Liver (tissue), 9 donors: Measurements from ENCODE around the gene CKAP5. TPM values are rescaled to one million over a fixed set of nuclear protein-coding genes. Genes with fewer than 3 reads are reported as not detected.

ENCODE experiments used
- DNase-seq: peaks from one replicate; pipeline ENCODE4 v3.0.0-alpha.2; 2017; ENCODE audit warnings: low spot score
- H3K27ac ChIP-seq, 2 donors: one replicate each; pipeline ENCODE4 v1.7.0; 2013; ENCODE audit warnings: inconsistent platforms in 2 of 2, low read length in 2 of 2, control low read depth in 1 of 2, low read depth in 1 of 2, mild to moderate bottlenecking in 1 of 2
- H3K27me3 ChIP-seq, 4 donors: one replicate each; pipeline versions ENCODE4 v1.6.1 to v1.7.0; 2013; ENCODE audit warnings: low read length in 3 of 4, inconsistent platforms in 1 of 4, mild to moderate bottlenecking in 1 of 4, moderate library complexity in 1 of 4; ENCODE audit not compliant: control insufficient read depth in 4 of 4, insufficient read depth in 4 of 4
- H3K36me3 ChIP-seq, 4 donors: one replicate each; pipeline versions ENCODE4 v1.6.1 to v1.7.0; 2013; ENCODE audit warnings: low read length in 3 of 4, mild to moderate bottlenecking in 3 of 4, low read depth in 1 of 4, moderate library complexity in 1 of 4; ENCODE audit not compliant: control insufficient read depth in 4 of 4, insufficient read depth in 3 of 4
- H3K4me1 ChIP-seq, 4 donors: one replicate each; pipeline versions ENCODE4 v1.6.1 to v1.7.0; 2013; ENCODE audit warnings: low read length in 3 of 4, mild to moderate bottlenecking in 3 of 4, moderate library complexity in 1 of 4; ENCODE audit not compliant: control insufficient read depth in 4 of 4, insufficient read depth in 4 of 4
- H3K4me3 ChIP-seq, 3 donors: one replicate each; pipeline versions ENCODE4 v1.6.1 to v1.7.0; 2013; ENCODE audit warnings: low read length in 3 of 3, control low read depth in 1 of 3, low read depth in 1 of 3, mild to moderate bottlenecking in 1 of 3
- H3K9ac ChIP-seq, 2 donors: one replicate each; pipeline ENCODE4 v1.7.0; 2013; ENCODE audit warnings: low read length in 2 of 2, mild to moderate bottlenecking in 2 of 2, moderate library complexity in 2 of 2, control low read depth in 1 of 2, low read depth in 1 of 2
- H3K9me3 ChIP-seq, 4 donors: one replicate each; pipeline versions ENCODE4 v1.6.1 to v1.7.0; 2013; ENCODE audit warnings: low read length in 3 of 4; ENCODE audit not compliant: control insufficient read depth in 4 of 4
- ATF3 ChIP-seq: IDR thresholded peaks from 2 replicates; pipeline ENCODE4 v1.6.1; 2016; ENCODE audit warnings: antibody characterized with exemption
- EGR1 ChIP-seq, 2 donors: IDR thresholded peaks; 2 replicates each; pipeline ENCODE4 v1.6.1; 2016 to 2018; ENCODE audit warnings: antibody characterized with exemption in 2 of 2, low read depth in 2 of 2
- FOXA1 ChIP-seq: IDR thresholded peaks from 2 replicates; pipeline ENCODE4 v1.6.1; 2016; ENCODE audit warnings: antibody characterized with exemption
- FOXA2 ChIP-seq: IDR thresholded peaks from 2 replicates; pipeline ENCODE4 v1.6.1; 2016; ENCODE audit warnings: antibody characterized with exemption
- GABPA ChIP-seq, 2 donors: IDR thresholded peaks in 1 of 2; conservative IDR thresholded peaks in 1 of 2; 2 replicates each; pipeline ENCODE4 v1.6.1; 2016; ENCODE audit warnings: antibody characterized with exemption in 2 of 2, mild to moderate bottlenecking in 1 of 2, moderate library complexity in 1 of 2
- HNF4A ChIP-seq, 2 donors: conservative IDR thresholded peaks; 2 replicates each; pipeline ENCODE4 v1.6.1; 2016; ENCODE audit warnings: antibody characterized with exemption in 2 of 2, mild to moderate bottlenecking in 2 of 2
- HNF4G ChIP-seq: IDR thresholded peaks from 2 replicates; pipeline ENCODE4 v1.6.1; 2016; ENCODE audit warnings: antibody characterized with exemption
- MAX ChIP-seq: IDR thresholded peaks from 2 replicates; pipeline ENCODE4 v1.6.1; 2016; ENCODE audit warnings: antibody characterized with exemption
- NR2F2 ChIP-seq: IDR thresholded peaks from 2 replicates; pipeline ENCODE4 v1.6.1; 2016; ENCODE audit warnings: antibody characterized with exemption
- RAD21 ChIP-seq, 2 donors: IDR thresholded peaks; 2 replicates each; pipeline ENCODE4 v1.6.1; 2016; ENCODE audit warnings: antibody characterized with exemption in 2 of 2, mild to moderate bottlenecking in 2 of 2
- REST ChIP-seq: IDR thresholded peaks from 2 replicates; pipeline ENCODE4 v1.6.1; 2016; ENCODE audit warnings: antibody characterized with exemption, mild to moderate bottlenecking
- RXRA ChIP-seq, 2 donors: IDR thresholded peaks; 2 replicates each; pipeline ENCODE4 v1.6.1; 2017 to 2018; ENCODE audit warnings: antibody characterized with exemption in 2 of 2, mild to moderate bottlenecking in 1 of 2
- SP1 ChIP-seq: IDR thresholded peaks from 2 replicates; pipeline ENCODE4 v1.6.1; 2018; ENCODE audit warnings: antibody characterized with exemption, mild to moderate bottlenecking
- TAF1 ChIP-seq: conservative IDR thresholded peaks from 2 replicates; pipeline ENCODE4 v1.6.1; 2016; ENCODE audit warnings: antibody characterized with exemption, mild to moderate bottlenecking
- YY1 ChIP-seq: IDR thresholded peaks from 2 replicates; pipeline ENCODE4 v1.6.1; 2016; ENCODE audit warnings: antibody characterized with exemption, mild to moderate bottlenecking
- ZBTB33 ChIP-seq: IDR thresholded peaks from 2 replicates; pipeline ENCODE4 v1.6.1; 2016; ENCODE audit warnings: antibody characterized with exemption
- WGBS: extraction: QIAGEN DNeasy Blood & Tissue Kit; methylation state at CpG from one replicate; pipeline ENCODE4 v1.1.7; 2013; 5-methylcytosine and 5-hydroxymethylcytosine counted together
- polyA plus RNA-seq, 2 donors: library from polyadenylated mRNA; stranded (reverse) in 1 of 2; unstranded in 1 of 2; fragments of 200-250 nt in 1 of 2; fragments of >200 nt in 1 of 2; fragmentation: Nextera tagmentation in 1 of 2; extraction: Ambion mirVana in 1 of 2; gene quantifications; one replicate each; pipeline versions ENCODE4 v1.2.1 to v1.2.3, GENCODE V29; 2013 to 2015
- total RNA-seq, 2 donors: library from RNA; depleted of rRNA; stranded (reverse); fragments of >200 nt; gene quantifications; one replicate each; pipeline ENCODE4 v1.2.3, GENCODE V29; 2014
- donor health status: healthy.
- donor health status: healthy.
- donor health status: healthy.
- donor health status: healthy.
- donor health status: healthy.

The CKAP5 gene
- total and polyA plus RNA-seq, 4 donors, result 6.1 to 70.4 (median 15.4) TPM

- no peak for TF ChIP-seq ZBTB33
These were observed 10.2 kb downstream of the CKAP5 start (continued) for GRCh38 chr11:46835897-46836296.

- H3K9me3 ChIP-seq, result no peaks in the 10 kb centered on the region
- TF ChIP-seq EGR1 (IDR thresholded peaks at IDR 0.05; ENCODE audit: low read depth in 2 of 2), result no peak
- no peak for TF ChIP-seq GABPA (IDR thresholded peaks at IDR 0.05 in 1 of 2, conservative IDR thresholded peaks at IDR 0.05 in 1 of 2)
- TF ChIP-seq YY1, result no peak
- TF ChIP-seq RAD21 (IDR thresholded peaks at IDR 0.05), result no peak
- TF ChIP-seq HNF4G, result no peak
- TF ChIP-seq SP1, result no peak
- H3K27ac ChIP-seq, result no peak overlapping the region
- H3K4me1 ChIP-seq, result no peaks in the 10 kb centered on the region
- no peak overlapping the region for H3K9ac ChIP-seq
- no peak for DNase-seq
- no peak overlapping the region for H3K4me3 ChIP-seq
- no peaks in the 10 kb centered on the region for H3K36me3 ChIP-seq
- no peaks in the 10 kb centered on the region for H3K27me3 ChIP-seq
- 92% methylated on average over 4 of the region's 4 CpGs for WGBS
These were observed 11.3 kb downstream of the CKAP5 start for GRCh38 chr11:46834821-46835220.

- DNase-seq, result no peak
- H3K9ac ChIP-seq, result no peak overlapping the region
- TF ChIP-seq RAD21 (IDR thresholded peaks at IDR 0.05), result no peak
- no peak for TF ChIP-seq TAF1
- TF ChIP-seq REST, result no peak
- no peak for TF ChIP-seq YY1
- no peak for TF ChIP-seq NR2F2
- H3K4me1 ChIP-seq, result no peaks in the 10 kb centered on the region
- no peaks in the 10 kb centered on the region for H3K36me3 ChIP-seq
- H3K27me3 ChIP-seq, result no peaks in the 10 kb centered on the region
- 94% methylated on average over 5 of the region's 5 CpGs for WGBS
- no peak overlapping the region for H3K27ac ChIP-seq
- H3K9me3 ChIP-seq, result no peaks in the 10 kb centered on the region
- H3K4me3 ChIP-seq, result no peak overlapping the region
These were observed 13.4 kb downstream of the CKAP5 start for GRCh38 chr11:46832511-46833214.

- H3K9me3 ChIP-seq, result no peaks in the 10 kb centered on the region
- WGBS, result 78% methylated on average over 1 of the region's 1 CpG
- no peak overlapping the region for H3K27ac ChIP-seq
- no peaks in the 10 kb centered on the region for H3K27me3 ChIP-seq
- DNase-seq, result no peak
- no peak overlapping the region for H3K9ac ChIP-seq
- no peak overlapping the region for H3K4me3 ChIP-seq
- TF ChIP-seq RAD21 (IDR thresholded peaks at IDR 0.05) (no peak), RXRA (IDR thresholded peaks at IDR 0.05) (no peak), FOXA1 (no peak), TAF1 (no peak), SP1 (no peak), YY1 (no peak), MAX (no peak), FOXA2 (no peak), ATF3 (no peak), REST (no peak), GABPA (IDR thresholded peaks at IDR 0.05 in 1 of 2, conservative IDR thresholded peaks at IDR 0.05 in 1 of 2) (no peak), NR2F2 (no peak), HNF4A (conservative IDR thresholded peaks at IDR 0.05) (no peak)
- H3K36me3 ChIP-seq, result no peaks in the 10 kb centered on the region
- peaks cover 0 to 11% (median 10%) of the 10 kb centered on the region in 4 donors for H3K4me1 ChIP-seq
These were observed 18.1 kb downstream of the CKAP5 start for GRCh38 chr11:46827995-46828394.
